HL-60 (cell line): Measurements from ENCODE around the gene MPRIP.

Experiments used
- DNase-seq, 2 experiments: peaks; one replicate each; pipeline ENCODE4 v3.0.0-alpha.2; 2010 to 2020; ENCODE audit warnings: low read depth in 1 of 2, low spot score in 1 of 2
- H3K27ac ChIP-seq: fragments of 250-450 bp; sonication (Bioruptor Pico); replicated peaks from 2 replicates; pipeline ENCODE4 v1.5.1; 2020; ENCODE audit warnings: mild to moderate bottlenecking, moderate library complexity
- H3K27me3 ChIP-seq: fragments of 250-450 bp; sonication (Bioruptor Pico); 2 replicates; pipeline ENCODE4 v1.5.1; 2021; ENCODE audit warnings: mild to moderate bottlenecking, moderate library complexity; ENCODE audit not compliant: insufficient read depth, poor library complexity, severe bottlenecking
- H3K4me3 ChIP-seq: replicated peaks from 2 replicates; pipeline ENCODE4 v1.5.1; 2011; ENCODE audit warnings: mild to moderate bottlenecking, control low read depth, low read length; ENCODE audit not compliant: insufficient read depth
- CTCF ChIP-seq: IDR thresholded peaks from one replicate; pipeline ENCODE4 v1.5.1; 2011; ENCODE audit warnings: low read length, control low read depth, inconsistent platforms; ENCODE audit not compliant: insufficient read depth
- GABPA ChIP-seq: IDR thresholded peaks from 2 replicates; pipeline ENCODE4 v1.6.1; 2012; ENCODE audit warnings: low read depth
- POLR2AphosphoS5 ChIP-seq: IDR thresholded peaks from 2 replicates; pipeline ENCODE4 v1.6.1; 2012; ENCODE audit warnings: low read depth
- REST ChIP-seq: IDR thresholded peaks from 2 replicates; pipeline ENCODE4 v1.6.1; 2012; ENCODE audit warnings: low read depth; ENCODE audit not compliant: insufficient replicate concordance
- SPI1 ChIP-seq: IDR thresholded peaks from 2 replicates; pipeline ENCODE4 v1.6.1; 2012; ENCODE audit warnings: low read depth, mild to moderate bottlenecking, borderline replicate concordance

MPRIP gene

GRCh38 chr17:17070931-17071330 is 28.7 kb downstream of the MPRIP start:
- Histone ChIP-seq H3K4me3 (no peak overlapping the region), H3K27ac (no peak overlapping the region), H3K27me3 (no peaks in the 10 kb centered on the region)
- TF ChIP-seq CTCF (no peak), POLR2AphosphoS5 (no peak), REST (no peak), SPI1 (no peak), GABPA (no peak)
- no peak for DNase-seq

GRCh38 chr17:17071531-17072360 is 29.5 kb downstream of the MPRIP start:
- TF ChIP-seq POLR2AphosphoS5 = no peak
- DNase-seq = no peak
- Histone ChIP-seq H3K4me3 (no peak overlapping the region), H3K27ac (no peak overlapping the region), H3K27me3 (no peaks in the 10 kb centered on the region)

GRCh38 chr17:17072546-17072945 is 30.3 kb downstream of the MPRIP start:
- Histone ChIP-seq H3K4me3 (no peak overlapping the region), H3K27ac (no peak overlapping the region), H3K27me3 (no peaks in the 10 kb centered on the region)
- no peak for DNase-seq
- TF ChIP-seq POLR2AphosphoS5 = no peak
- no peak for TF ChIP-seq CTCF
- no peak for TF ChIP-seq REST
- no peak for TF ChIP-seq GABPA
- TF ChIP-seq SPI1 = no peak

GRCh38 chr17:17073030-17073564 is 30.8 kb downstream of the MPRIP start:
- no peaks in the 10 kb centered on the region for H3K27me3 ChIP-seq

More at GRCh38 chr17:17073030-17073564, 30.8 kb downstream of the MPRIP start:
- DNase-seq = no peak
- no peak overlapping the region for H3K4me3 ChIP-seq
- no peak overlapping the region for H3K27ac ChIP-seq
- TF ChIP-seq REST (no peak), GABPA (no peak), POLR2AphosphoS5 (no peak), SPI1 (no peak), CTCF (no peak)
